HG03354 (cell line): ENCODE data around the gene IKZF2.
A peak's percentile ranks its signal among the peaks of the same experiment; 100 is the strongest.

Source experiments
- ATAC-seq: cut with Tn5 transposase; IDR thresholded peaks from one replicate; pipeline ENCODE4 v1.9.1; 2021; ENCODE audit warnings: mild to moderate bottlenecking; ENCODE audit not compliant: unreplicated experiment, poor library complexity, severe bottlenecking

Gene IKZF2

DNA sequence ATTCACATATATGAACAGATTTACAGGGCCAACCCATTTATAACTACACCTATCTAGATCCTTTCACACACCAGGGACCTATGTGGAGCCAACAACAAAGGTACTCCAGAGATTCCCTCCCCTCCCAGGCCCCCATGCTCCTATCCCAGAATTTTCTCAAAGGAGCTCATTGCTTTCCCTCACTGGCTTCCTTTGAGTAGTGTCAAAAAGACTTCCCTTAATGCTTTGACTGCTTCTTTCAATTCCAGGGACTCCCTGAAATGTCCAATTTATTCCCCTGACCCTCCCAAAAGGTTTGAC is 46.6 kb downstream of the IKZF2 start:
- ATAC-seq, result no peak

DNA sequence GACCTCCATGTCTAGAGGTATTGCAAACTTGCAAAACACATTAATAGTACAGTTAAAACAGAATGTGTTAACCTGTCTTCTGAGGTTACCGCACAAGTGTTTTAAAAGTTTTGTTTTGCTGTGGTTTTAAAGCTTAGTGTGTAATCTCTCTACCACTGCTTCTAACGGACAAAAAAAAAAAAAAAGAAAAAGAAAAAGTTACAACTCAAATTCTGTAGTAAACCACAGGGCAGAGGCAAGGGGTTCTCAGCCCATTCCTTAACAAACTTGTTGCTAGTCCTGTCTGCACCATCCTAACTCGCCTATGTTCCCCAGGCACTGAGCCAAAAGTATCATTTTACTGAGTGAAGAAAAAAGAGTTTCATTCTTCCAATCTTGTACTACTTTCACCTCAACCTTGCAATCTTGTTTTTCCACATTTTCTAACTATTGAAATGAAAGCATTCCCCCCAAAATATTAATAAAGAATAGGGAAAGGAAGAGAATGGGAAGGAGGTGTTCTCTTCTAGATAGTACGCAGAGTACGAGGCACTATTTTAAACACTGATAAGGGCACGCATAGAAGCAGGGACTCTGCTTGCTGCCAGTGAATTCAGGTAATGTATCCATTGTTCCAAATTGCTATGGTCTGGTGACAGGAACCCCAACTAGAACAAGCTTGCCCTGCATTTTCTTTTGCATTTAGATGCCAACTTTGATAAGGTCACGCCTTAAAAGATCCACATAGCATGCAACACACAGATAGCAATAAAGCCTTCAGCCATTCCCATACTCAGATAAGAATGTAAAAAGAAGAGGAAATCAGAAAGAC is 47.1 kb downstream of the IKZF2 start:
- ATAC-seq, result peak; percentile 43

DNA sequence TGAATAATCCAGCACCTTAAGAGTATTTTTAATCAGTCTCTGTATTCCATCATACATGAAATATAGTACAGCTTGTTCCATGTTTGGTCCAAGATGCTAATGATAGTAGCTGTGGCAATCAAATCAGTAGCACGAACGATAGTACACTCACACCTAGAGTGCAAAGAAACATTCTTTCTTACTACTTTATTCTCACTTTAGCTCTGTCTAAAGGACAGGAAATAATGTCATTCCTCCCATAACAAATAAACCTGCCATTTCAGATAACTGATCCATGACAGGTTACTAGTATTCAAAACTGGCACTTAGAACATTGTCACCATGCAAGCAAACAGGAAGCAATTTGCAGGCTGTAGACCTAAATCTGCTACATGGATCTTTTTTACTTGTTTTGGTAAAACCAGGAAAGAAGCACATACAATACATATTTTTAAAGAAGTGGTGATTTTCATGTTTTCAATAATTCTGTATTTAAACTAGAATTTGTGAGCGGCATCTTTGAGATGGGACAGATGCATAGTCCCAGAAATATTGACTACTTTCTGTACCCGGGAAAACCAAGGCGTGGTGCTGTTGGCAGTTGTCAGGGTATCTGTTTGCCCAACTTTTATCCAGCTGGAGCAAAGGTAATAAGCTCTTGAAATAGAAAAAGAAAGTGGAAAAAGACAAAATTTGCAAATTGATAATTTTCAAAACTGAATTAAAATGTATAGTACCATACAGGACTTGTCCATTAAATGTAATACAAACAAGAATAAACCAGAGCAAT is 49.5 kb downstream of the IKZF2 start:
- no peak for ATAC-seq

DNA sequence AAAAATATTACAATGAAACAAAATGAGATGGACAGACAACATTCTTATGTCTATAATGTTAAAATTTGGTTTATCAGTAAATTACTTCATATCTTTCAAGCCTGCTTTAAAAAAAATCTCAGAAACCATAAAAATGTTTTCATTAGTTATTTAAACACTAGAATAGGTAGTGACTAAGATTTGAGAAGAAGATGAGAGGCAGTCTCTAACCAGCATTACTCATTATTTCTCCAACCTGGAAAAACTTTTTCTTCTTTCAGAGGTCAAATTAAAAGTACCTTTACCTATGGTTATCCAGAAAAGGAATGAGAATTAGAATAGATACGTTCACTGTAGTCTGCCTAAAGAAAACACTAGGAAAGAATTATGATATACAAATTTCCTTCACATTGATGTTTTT is 50.3 kb downstream of the IKZF2 start:
- no peak for ATAC-seq

DNA sequence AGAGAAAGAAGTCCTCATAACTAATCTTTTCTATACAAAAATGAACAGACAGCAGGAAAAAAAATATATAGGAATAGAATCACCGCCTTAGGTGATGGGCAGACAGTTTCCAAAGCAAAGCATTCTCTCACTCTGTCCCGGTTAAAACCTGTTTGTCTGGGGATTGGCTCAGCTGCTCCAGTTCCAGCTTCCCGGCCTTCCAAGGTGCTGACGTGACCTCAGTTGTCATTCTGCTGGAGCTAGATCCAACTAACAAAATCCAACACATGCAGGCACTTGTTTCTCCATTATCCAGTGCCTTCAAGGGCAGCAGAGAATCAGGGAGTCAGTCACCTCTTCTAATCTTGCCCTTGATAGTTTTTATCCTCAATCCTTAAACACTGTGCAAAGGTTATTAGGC is 52.8 kb downstream of the IKZF2 start:
- no peak for ATAC-seq

DNA sequence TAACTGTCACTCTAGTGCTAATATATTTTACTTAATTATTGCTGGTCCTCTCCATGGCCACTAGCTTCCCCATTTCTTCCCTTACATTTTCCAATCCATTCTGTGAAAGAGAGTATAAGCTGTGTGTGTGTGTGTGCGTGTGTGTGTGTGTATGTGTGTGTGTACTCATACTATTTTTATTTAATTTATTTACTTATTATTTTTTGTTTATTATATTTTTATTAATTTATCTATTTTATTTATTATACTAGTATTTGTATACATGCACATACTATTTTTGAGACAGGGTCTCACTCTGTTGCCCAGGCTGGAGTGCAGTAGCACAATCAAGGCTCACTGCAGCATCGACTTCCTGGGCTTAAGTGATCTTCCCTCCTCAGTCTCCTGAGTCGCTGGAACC is 59.6 kb downstream of the IKZF2 start:
- no peak for ATAC-seq

DNA sequence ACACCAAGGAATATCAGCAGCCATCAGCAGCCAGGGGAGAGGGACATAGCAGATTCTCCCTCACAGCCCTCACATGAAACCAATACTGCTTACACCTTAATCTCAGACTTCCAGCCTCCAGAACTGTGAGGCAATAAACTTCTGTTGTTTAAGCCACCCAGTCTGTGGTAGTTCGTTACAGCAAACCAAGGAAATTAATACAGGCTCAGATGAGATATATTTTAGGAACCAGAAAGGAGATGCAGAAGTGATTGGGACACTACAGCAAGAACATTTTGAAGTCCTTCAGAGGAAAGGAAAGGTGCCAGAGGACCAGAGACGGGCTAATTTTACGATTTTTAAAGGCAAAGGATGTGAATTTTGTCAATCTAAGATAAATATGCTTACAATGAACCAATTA is 60.6 kb downstream of the IKZF2 start:
- no peak for ATAC-seq

DNA sequence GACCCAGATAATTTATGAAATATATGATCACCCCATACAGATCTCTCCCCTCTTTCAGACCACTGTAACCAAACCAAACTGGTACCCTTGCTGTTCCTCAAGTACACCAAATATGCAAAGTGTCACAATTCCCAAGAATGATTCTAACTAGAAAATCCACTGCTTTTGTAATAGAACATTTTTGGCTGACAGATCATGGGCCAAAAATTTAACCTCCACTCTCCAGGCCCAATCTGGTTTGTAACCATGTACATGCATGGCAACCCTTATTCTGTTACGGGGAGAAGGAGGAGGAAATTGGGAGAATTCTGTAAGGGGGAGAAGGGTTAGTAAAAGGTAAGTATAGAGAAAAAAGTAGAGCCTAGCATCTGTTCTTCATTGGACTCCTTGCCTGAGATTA is 62.0 kb downstream of the IKZF2 start:
- ATAC-seq, result no peak

DNA sequence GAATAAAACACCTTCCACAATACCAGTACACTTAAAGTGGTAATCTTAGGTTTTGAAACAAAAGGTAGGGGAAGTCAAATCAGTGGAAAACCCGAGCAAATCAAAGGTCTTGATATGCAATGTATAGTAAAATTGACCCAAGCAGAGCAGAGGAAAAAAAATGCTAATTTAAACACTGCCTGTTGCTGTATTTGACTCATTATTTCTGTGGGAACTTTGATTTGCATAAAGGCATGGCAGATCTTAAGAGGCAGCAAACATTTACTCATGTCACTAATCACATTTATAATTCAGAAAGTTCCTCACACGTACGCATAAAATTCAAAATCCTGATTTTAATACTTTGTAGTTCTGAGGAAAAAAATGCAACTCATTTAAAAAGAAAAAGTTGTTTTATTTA is 64.4 kb downstream of the IKZF2 start:
- ATAC-seq, result peak; percentile 84

DNA sequence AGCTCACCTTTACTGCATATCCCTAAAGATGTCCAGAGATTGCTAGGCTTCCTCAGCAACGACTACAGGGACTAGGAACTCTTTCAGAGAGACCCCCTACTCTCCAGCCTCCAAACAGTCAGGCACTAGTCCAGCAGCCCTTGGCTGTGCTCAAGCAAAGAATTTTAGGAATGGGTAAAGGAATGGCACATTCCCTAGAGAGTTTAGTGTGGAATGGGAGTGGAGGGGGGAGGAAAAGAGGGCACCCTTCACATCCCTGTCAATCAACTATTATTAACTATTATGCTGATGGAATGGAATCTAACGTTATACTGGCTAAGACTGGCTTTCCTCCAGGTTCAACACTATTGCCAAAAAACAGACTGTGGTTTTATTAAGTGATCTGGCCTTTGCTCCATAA is 64.8 kb downstream of the IKZF2 start:
- no peak for ATAC-seq

DNA sequence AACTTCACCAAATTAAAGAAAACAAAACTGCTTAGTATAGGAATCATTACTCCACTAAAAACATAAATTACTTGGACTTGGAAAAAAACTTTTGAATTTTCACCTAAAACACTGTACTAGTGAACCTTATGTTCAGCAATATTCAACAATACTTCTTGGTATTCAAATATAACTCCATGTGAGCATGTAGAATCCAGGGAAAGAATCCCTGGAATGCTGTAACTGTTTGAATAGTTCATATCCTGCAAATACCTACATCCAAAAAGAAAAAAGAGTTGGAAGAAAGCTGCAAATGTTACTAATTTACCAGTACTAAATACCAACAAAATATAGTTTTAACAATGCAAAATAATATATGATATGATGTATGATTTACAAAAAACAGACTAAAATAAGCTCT is 65.4 kb downstream of the IKZF2 start:
- no peak for ATAC-seq

DNA sequence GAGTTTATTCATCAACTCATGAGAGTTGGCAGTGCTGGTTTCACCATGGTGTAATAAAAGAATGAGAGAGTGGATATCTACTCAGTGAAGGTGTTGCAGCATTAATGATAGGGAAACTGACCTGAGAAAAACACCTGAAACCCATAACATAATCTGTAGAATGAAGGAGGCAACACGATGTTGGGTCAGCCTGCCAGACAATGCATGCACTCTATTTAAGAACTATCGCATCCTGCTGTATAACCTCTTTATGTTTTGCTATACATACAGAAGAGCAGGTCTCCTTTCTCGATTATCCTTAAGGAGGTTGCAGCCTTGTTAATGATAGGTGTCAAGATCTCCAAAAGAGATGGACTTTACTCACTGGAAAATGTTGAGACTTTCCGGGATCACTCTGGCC is 65.9 kb downstream of the IKZF2 start:
- no peak for ATAC-seq

DNA sequence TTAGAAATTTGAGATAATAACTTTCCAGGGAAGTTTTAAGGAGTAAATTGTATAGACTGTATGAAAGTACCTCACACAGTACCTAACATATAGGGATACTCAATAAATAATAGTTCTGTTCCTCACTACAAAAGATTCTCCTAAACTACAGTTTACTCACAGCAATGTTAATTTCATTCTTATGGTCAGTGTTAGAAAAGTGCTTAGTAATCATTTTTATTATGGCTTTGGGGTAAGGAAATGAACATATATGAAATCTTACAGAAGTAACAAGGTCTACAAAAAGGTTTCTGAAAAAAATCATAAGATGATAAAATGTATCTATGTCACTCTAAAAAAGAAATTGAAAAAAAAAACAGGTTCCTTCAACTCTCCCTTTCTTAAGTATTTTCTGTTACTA is 67.2 kb downstream of the IKZF2 start:
- no peak for ATAC-seq

DNA sequence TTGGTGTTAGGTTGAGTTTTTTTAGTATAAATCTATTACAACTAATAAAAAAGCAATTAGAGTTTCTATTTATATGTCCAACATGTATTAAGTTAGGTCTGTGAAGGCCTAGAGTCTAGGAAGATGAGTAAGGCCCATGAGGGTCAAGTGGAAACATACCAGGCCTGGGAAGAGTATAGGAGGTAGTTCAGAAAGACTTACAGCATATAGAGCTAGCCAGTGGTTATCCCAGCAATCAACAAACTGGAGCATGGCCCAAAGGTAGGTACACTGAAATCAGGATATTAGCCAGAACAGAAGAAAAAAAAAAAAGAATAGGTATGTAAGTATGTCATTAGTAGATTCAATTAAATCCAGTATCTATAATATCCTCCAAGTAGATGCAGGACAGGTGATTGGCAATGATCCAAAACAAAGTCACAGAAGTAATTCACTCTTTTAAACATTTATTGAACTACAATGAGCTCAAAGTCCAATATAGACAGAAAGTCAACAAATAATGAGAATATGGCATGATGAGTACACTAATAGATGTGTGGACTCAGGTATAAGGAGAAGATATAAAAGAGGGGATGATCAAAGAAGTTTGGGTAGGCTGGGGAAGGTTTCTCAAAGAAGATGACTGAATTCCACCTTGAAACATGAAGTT is 70.3 kb downstream of the IKZF2 start:
- ATAC-seq, result no peak

DNA sequence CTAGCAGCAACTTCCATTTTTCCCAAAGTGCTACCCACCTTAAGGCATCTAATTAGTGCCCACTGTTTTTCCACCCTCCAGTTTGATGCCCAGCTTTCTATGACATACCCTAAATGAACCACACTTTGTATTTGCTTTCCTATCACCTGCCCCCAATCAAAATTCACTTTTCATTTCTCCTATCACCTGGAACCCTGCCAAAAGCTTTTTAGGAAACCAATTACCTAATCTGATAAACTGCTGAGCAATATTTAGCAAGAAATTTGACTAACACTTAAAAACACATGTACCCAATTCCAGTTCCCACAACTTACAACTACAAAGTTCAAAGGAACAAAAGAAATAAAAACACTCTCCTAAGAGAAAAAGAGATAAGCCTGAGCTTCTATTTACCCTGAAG is 71.7 kb downstream of the IKZF2 start:
- ATAC-seq, result no peak

DNA sequence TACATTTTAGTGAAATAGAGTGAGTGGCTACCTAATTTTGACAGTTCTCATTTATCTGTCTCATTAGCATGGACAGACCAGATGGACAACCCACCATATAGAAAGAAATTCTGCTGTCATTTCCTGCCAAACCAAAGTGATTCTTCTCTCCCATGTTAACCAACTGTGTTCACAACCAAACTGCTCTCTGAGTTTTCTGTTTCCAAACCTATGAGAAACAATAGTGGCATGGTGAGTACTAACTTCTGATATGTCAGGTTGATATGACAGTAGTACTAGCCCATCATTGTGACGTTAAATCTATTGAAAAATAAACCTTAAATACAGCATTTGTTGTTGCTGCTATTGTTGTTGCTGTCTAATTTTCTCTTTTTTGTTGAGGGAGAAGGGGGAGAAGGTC is 72.7 kb downstream of the IKZF2 start:
- no peak for ATAC-seq

DNA sequence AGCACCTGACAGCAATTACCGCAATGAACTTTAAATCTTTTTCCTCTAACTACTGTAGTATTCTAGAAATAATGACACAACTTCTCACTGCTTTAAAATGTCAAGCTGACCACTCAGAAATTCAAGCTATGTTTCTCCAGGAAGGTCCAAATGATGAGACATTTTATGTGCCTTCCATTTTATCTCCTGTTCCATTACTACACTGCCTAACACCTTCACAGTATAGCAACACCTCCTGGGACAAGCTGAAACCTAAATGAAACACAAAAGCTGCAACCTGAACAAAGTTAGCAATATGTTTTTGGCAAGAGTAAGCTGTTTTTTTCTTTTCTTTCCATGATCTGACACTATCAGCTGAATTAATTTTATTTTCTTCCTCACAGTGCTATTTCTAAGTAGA is 81.9 kb downstream of the IKZF2 start:
- no peak for ATAC-seq

DNA sequence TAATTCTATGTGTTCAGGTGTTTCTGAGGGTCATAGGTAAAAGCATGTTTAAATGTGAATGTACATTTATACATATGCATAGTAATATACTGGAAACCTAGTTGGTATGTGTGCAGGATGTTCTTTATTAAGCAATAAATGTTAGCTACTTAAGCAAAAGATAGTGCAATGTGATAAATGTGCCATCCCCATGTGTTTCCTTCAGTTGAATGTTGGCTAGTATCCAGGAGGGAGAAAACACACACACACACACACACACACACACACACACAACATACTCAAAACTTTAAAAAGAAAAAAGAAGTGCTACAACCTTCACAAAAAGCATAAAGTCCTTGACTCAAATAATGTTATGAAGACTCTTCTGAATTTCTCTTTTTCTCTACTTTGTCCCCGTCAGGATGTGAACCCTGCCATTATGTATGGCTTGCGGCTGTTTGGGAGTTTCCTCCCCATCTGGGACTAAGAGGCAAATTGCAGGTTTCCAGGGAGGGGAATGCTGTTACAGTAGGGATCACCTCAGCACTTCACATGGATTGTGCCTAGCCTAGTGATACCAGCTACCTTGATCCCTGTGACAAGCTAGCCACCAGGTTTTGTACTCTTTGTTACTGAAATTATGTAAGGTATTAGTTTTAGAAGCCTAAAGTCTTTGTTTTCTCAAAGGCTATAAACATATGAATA is 82.6 kb downstream of the IKZF2 start:
- ATAC-seq, result no peak

DNA sequence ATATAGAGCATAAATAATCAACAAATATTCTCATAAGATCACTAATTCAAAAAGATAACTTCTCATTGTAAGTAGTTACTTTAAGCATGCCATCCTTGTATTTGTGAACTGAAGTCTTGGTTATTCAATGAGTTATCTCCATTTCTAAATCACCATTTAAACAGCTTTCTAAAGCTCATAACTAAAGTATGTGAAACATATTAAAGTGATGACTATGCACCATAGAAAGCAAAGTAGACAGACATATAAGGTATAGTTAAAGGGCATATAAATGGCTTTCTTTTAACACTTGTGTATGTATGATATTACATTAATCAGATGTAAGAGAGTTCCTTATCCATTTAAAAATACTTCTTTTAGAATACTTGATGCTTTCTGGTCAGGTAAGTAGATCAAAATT is 83.5 kb downstream of the IKZF2 start:
- ATAC-seq, result no peak

DNA sequence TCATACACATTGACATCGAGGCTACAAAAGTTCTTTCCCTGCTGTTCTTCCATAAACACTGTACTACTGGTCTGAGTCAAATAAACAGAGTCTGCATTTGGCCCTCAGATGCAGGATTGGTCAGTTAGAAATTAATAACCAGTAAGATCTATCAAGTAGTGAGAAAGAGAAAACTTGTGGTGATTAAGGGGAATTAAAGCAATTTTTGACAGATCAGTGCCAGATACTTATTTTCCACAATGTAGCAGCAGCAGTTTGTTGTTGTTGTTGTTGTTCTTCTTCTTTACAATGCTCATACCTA is 85.0 kb downstream of the IKZF2 start:
- ATAC-seq, result peak; percentile 46
